ENCODE data around the gene SSTR3.
"Not testable (repeated sequence)": the region's sequence is repeated elsewhere in the genome, so short reads cannot be mapped to it uniquely, and the experiment has no call there.

Gene SSTR3

GRCh38 chr22:37241351-37242142 lies 29.3 kb upstream of the SSTR3 start:
- DNase-seq, result no peak

DNA sequence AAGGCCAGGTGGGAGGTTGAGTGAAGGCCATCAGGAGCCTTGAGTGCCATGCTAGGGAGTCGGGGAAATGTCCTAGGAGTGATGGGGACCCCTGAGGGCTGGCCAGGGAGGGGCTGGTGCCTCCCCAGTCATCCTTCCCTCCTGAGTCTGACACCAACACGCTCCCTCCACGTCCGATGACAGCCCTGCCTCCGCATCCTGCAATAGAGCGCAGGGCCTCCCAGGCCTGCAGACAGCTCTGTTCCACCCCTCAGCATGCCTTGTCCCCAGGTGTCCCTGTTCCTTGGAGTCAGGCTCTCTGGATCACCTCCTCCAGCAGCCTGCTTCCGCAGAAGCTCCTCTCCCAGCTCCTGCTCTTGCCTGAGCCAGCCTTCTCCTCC lies 28.7 kb upstream of the SSTR3 start:
- DNase-seq, result no peak

- no peak for DNase-seq
These were observed 28.1 kb upstream of the SSTR3 start for GRCh38 chr22:37240240-37240940.

GRCh38 chr22:37239336-37240239 lies 27.3 kb upstream of the SSTR3 start:
- DNase-seq, result no peak

DNA sequence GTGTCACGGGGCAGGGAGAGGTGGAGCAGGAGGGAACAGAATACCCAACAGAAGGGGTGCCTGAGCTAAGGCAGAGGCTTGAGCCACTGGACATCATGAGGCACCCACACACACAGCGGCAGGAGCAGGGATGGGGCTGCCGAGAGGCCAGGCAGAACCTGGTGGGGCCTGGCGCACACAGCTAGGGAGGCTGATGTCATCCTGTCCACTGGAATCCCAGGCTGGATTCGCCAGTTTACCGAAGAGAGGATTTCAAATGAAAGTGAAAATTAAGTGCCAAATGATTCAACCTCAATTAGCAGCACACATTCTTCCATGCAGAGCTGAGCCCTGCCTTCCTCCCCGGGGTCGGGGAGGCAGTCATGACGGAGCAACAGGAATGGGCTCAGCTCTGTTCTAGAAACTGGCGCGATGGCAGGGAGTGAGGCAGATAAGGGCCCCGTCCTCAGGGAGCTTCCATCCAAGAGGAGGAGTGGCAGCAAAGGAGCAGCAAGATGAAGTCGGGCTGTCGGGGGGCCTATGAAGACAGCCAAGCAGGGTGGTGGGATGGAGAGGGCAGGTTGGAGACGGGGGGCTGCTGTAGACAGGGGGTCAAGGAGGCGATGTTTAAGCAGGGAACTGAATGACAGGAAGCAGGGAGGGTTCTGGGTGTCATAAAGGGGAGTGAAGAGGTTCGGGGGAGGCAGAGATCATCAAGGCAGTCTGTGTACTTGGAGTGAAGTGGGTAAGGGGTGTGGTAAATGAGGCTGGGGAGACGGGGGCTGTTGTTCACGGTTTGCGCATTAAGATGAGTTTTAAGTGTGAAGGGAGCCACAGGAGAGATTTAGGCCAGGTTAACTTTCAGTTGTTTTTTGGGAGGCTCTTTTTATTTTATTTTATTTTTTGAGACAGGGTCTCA lies 25.3 kb upstream of the SSTR3 start:
- DNase-seq, result no peak

DNA sequence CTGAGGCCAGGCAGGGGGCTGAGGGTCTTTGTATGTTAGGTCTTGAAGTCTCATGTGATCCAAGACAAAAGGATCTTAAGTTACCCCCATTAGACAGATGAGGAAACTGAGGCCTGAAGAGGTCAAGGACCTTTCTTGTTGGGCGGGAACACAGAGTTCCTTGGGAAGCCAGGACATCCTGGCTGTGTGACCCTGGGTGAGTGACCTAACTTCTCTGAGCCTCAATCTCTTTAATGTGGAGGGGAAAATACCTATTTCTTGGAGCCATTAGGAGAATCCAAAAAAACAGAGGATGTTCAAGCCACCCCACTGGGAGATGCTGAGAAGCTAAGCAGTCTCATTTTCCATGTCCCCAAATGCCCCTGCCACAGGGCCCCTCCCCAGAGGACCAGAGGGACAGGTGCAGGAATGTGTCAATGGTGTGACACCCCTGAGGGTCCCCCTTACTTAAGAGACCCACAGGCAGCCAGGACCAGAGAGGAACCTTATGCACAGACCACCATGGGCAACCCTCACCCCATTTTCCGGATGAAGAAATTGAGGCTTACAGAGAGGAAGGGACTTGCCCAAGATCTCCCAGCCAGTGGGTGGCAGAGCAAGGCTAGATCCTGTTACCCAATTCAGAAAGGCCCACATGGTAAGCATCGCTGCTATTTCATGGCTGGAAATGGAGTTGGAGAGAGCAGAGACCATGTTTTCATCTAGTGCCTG lies 23.8 kb upstream of the SSTR3 start:
- DNase-seq, result no peak

GRCh38 chr22:37234736-37235711 lies 22.7 kb upstream of the SSTR3 start:
- DNase-seq, result no peak

DNA sequence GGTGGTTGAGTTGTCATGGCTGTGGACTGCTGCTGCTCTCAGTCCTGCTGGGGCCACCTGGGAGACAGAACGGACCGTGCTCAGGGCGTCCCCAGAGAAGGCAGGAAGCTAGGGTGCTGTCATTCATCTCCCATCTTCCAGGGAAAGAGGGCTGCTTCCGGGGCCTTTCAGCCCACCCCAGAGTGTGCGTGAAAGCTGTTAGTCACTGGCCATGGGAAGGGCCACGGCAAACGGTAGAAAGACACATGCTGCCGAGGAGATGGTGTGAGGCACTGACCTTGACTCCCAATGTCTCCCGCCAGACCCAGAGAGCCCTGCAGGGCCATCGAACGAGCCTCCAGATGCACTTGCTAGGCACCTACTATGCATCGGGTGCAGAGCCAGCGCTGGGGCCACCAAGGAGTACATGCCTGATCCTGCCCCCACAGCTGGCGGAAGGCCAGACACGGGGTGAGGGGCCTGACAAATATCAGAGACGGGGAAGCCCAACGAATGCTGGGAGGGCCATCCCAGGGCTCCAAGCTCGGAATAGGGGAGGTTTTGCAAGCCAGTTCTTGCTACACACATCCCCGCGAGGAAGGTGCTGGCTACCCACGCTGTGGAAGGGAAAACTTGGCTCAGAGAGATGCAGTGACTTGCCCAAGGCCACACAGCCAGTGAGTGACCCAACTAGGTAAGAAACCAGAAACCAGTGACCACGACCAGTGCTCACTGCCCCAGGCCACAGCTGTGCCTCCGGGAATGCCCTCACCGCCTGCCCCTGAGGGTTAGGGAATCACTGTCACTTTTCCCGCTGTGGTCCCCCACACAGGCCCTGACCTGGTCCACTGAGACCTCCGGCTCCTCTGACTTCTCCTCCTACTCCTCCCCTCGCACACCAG lies 21.7 kb upstream of the SSTR3 start:
- no peak for DNase-seq

DNA sequence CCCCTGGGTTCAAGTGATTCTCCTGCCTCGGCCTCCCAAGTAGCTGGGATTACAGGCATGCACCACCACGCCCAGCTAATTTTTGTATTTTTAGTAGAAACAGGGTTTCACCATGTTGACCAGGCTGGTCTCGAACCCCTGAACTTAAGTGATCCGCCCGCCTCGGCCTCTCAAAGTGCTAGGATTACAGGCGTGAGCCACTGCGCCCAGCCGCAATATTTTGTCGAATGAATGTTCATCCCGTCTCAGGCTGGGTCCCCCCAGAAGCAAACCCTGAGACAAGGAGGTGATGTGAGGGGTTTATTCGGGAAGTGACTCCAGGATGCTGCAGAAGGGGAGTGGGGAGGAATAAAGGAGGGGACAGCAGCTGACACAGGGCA lies 21.1 kb upstream of the SSTR3 start:
- not testable (repeated sequence) for DNase-seq

- no peak for DNase-seq
These were observed 20.1 kb upstream of the SSTR3 start for GRCh38 chr22:37232140-37232998.

DNA sequence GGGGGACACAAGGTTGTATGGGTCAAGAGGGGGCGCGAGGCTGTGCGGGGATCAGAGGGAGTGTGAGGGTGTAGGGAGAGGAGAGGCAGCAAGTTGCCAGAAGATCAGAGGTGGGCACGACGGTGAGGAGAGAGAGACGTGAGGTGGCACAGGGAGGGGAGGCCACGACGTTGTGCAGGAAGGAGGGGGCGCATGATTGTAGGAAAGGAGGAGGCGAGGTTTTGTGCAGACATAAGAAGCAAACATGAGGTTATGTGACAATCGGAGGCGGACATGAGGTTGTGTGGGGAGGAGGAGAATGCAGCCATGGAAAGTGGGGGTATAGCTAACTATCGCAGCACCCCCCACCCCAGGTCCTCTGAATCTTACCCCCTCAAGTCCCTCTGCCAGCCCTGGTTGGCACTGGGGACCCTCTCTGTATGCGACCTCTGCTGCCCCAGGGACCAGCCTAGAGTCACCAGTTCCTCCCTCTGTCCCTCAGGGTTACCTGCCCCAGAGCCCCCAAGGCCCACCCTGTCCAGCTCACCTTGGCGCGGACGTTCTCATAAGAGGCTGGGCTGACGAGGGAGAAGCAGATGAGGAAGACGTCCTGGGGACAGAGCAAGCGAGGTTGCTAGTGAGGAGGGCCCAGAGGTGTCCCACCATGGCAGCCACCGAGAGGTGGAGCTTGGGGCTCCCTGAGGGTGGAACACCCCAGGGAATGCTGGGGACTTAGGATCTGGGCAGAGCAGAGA lies 19.3 kb upstream of the SSTR3 start:
- no peak for DNase-seq

- DNase-seq, result no peak
These were observed 18.6 kb upstream of the SSTR3 start for GRCh38 chr22:37230673-37231405.

DNA sequence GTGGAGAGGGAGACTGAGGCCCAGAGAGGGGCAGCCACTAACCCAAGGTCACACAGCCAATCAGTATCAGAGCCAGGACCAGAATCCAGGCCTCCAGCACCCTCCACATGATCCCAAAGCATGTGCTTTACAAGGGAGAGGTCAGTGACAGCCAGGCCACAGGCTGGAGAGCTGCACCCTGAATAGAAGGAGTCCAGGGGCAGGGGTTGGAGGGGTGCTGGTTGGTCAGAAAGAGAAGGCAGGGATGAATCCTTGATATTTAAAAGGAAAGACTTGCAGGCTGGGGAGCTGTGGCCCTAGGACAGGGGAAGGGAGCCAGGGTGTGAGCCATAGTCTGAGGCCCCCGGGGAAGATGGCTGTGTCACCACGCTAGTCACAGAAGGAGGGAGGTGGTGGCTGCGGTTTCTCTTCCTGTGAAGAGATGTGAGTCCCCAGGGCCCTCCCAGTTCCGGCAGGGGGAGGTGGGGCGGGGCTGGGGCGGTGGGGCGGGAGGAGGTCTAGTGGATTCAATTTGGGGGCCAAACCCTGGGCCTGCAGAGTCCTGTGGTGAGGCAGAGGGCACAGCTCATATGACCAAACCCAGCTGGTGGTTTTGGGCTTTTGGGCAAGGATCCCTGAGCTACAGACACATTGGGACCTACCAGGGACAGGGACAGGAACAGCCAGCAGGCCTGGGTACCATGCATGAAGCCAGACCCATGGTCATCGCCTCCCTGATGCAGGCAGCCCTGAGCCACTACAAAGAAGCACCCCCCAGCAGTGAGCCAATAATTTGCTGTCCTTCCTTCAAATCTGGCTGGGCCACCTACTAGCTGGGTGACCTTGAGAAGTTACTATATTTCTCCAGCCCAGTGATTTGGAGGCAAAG lies 17.8 kb upstream of the SSTR3 start:
- no peak for DNase-seq

DNA sequence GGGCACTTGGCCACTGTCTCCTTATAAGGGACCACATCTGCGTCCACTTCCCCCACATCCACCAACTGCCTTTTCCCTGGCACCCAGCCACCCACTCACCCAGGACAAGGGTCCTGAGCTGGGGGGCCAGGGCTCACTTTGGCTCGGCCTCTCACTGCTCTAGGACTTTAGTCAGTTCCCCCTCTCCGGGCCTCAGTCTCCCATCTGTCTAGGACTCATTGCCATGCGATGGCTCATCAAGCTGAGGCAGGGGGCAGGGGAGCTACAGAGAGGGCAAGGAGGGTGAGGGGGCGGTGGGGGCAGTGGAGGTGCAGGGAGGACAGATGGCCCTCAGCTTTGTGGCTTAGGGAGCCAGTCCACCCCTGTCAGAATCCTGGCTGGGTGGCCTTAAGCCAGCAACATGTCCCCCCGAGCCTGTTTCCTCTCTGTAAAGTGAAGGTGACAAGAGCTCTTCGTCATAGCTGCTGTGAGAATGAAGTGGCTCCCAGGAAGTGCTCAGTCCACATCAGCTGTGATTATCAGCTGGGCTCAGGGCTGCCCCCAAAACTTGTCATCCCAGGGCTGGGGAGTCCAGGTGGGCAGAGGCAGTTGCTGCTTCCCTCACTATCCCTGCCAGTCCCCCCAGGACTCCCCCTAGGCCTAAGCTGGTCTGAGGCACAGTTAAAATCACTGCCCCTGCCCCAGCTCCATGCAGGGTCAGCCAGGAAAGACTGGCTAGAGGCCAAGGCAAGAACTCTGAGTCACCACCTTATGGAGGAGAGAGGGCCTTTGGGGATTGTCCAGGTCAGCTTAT lies 16.9 kb upstream of the SSTR3 start:
- no peak for DNase-seq
